Epidermal melanocyte (primary cell): Measurements from ENCODE around the gene MDM4.
"Not testable (repeated sequence)": the region's sequence is repeated elsewhere in the genome, so short reads cannot be mapped to it uniquely, and the experiment has no call there.

Experiments used
- DNase-seq: peaks from one replicate; pipeline ENCODE4 v3.0.0; 2011; ENCODE audit warnings: low spot score; ENCODE audit not compliant: insufficient read length

The MDM4 gene

GRCh38 chr1:204560590-204561150 lies 44.5 kb downstream of the MDM4 start:
- no peak for DNase-seq

- DNase-seq: no peak
Observed at GRCh38 chr1:204562075-204562990, 46.1 kb downstream of the MDM4 start.

- no peak for DNase-seq
Observed at GRCh38 chr1:204563307-204563706, 47.1 kb downstream of the MDM4 start.

- no peak for DNase-seq
Observed at GRCh38 chr1:204563780-204564179, 47.6 kb downstream of the MDM4 start.

GRCh38 chr1:204564835-204565234 lies 48.6 kb downstream of the MDM4 start:
- DNase-seq: no peak

GRCh38 chr1:204565617-204566582 lies 49.7 kb downstream of the MDM4 start:
- peak; percentile 78 for DNase-seq

GRCh38 chr1:204566583-204566955 lies 50.4 kb downstream of the MDM4 start:
- no peak for DNase-seq

- no peak for DNase-seq
Observed at GRCh38 chr1:204567071-204567470, 50.9 kb downstream of the MDM4 start.

- no peak for DNase-seq
Observed at GRCh38 chr1:204568576-204569315, 52.5 kb downstream of the MDM4 start.

GRCh38 chr1:204569478-204569877 lies 53.3 kb downstream of the MDM4 start:
- DNase-seq: no peak

- DNase-seq: not testable (repeated sequence)
Observed at GRCh38 chr1:204570021-204570420, 53.8 kb downstream of the MDM4 start.

GRCh38 chr1:204571128-204571527 lies 54.9 kb downstream of the MDM4 start:
- DNase-seq: no peak

- DNase-seq: no peak
Observed at GRCh38 chr1:204571631-204572030, 55.4 kb downstream of the MDM4 start.

- no peak for DNase-seq
Observed at GRCh38 chr1:204572923-204573922, 57.0 kb downstream of the MDM4 start.

- DNase-seq: no peak
Observed at GRCh38 chr1:204574016-204574864, 58.0 kb downstream of the MDM4 start.

- no peak for DNase-seq
Observed at GRCh38 chr1:204574865-204575163, 58.6 kb downstream of the MDM4 start.

GRCh38 chr1:204575221-204576190 lies 59.3 kb downstream of the MDM4 start:
- DNase-seq: no peak

- DNase-seq: no peak
Observed at GRCh38 chr1:204576422-204576821, 60.2 kb downstream of the MDM4 start.
